ENCODE results near the gene ABAT. TPM values are rescaled to one million over a fixed set of nuclear protein-coding genes. Genes with fewer than 3 reads are reported as not detected.

Gene ABAT
- total RNA-seq, 1 experiment from 2014 or later: 2.2 TPM

- DNase-seq (ENCODE audit: low read depth): no peak
These were observed 24.4 kb upstream of the ABAT start for GRCh38 chr16:8649829-8650554.

- peak; percentile 21 for DNase-seq (ENCODE audit: low read depth)
These were observed 22.5 kb upstream of the ABAT start for GRCh38 chr16:8651958-8652357.

GRCh38 chr16:8655184-8655717 is 19.2 kb upstream of the ABAT start:
- no peak for DNase-seq (ENCODE audit: low read depth)

- no peak for DNase-seq (ENCODE audit: low read depth)
These were observed 18.0 kb upstream of the ABAT start for GRCh38 chr16:8656376-8656775.

GRCh38 chr16:8660841-8661301 is 13.5 kb upstream of the ABAT start:
- peak; percentile 75 for DNase-seq (ENCODE audit: low read depth)

- no peak for DNase-seq (ENCODE audit: low read depth)
These were observed 12.7 kb upstream of the ABAT start for GRCh38 chr16:8661703-8662102.

- DNase-seq (ENCODE audit: low read depth): no peak
These were observed 11.0 kb upstream of the ABAT start for GRCh38 chr16:8663192-8664089.

GRCh38 chr16:8665529-8665928 is 8.9 kb upstream of the ABAT start:
- no peak for DNase-seq (ENCODE audit: low read depth)

GRCh38 chr16:8667492-8667891 is 6.9 kb upstream of the ABAT start:
- DNase-seq (ENCODE audit: low read depth): no peak

GRCh38 chr16:8668113-8668512 is 6.3 kb upstream of the ABAT start:
- no peak for DNase-seq (ENCODE audit: low read depth)

GRCh38 chr16:8669481-8669880 is 4.9 kb upstream of the ABAT start:
- DNase-seq (ENCODE audit: low read depth): no peak

- DNase-seq (ENCODE audit: low read depth): no peak
These were observed 4.3 kb upstream of the ABAT start for GRCh38 chr16:8670014-8670560.

GRCh38 chr16:8673611-8674412 is 605 bp upstream of the ABAT start:
- DNase-seq (ENCODE audit: low read depth): no peak

- peak; percentile 46 for DNase-seq (ENCODE audit: low read depth)
These were observed 1.1 kb downstream of the ABAT start for GRCh38 chr16:8675183-8676159.

GRCh38 chr16:8676160-8676547 is 1.7 kb downstream of the ABAT start:
- DNase-seq (ENCODE audit: low read depth): no peak

- DNase-seq (ENCODE audit: low read depth): no peak
These were observed 2.4 kb downstream of the ABAT start for GRCh38 chr16:8676737-8677375.

- DNase-seq (ENCODE audit: low read depth): peak; percentile 54
These were observed 3.1 kb downstream of the ABAT start for GRCh38 chr16:8677481-8677880.

GRCh38 chr16:8678068-8678927 is 3.9 kb downstream of the ABAT start:
- DNase-seq (ENCODE audit: low read depth): peak; percentile 55

- no peak for DNase-seq (ENCODE audit: low read depth)
These were observed 4.7 kb downstream of the ABAT start for GRCh38 chr16:8679151-8679550.
